Panc1 (cell line): ENCODE measurements around the gene TECPR1. TPM values are rescaled to one million over a fixed set of nuclear protein-coding genes. Genes with fewer than 3 reads are reported as not detected.

ENCODE experiments used
- ATAC-seq: fragments of 200-7000 bp; cut with Tn5 transposase; 2 replicates; pipeline ENCODE4 v1.9.1; 2020; ENCODE audit warnings: mild to moderate bottlenecking, moderate library complexity
- BruUV-seq: library from RNA; stranded (reverse); fragments of 400-500 nt; replicated peaks from 2 replicates; lab custom pipeline; 2021; lab: Mats Ljungman, UMichigan
- CTCF ChIA-PET: fragments of 300-600 bp; sonication (Branson Sonifier 250); formaldehyde crosslinking; loops from one replicate; lab custom pipeline; 2022; ENCODE audit warnings: antibody characterized with exemption; lab: Charles Lee
- POLR2A ChIA-PET: fragments of 300-600 bp; sonication (Branson Sonifier 250); formaldehyde crosslinking; loops from one replicate; lab custom pipeline; 2022; ENCODE audit warnings: antibody characterized with exemption; lab: Charles Lee
- DNase-seq: peaks from one replicate; pipeline ENCODE4 v3.0.0-alpha.2; 2010; ENCODE audit warnings: low read depth, low spot score
- H3K27ac ChIP-seq: 2 replicates; pipeline ENCODE4 v1.5.1; 2011; ENCODE audit warnings: mild to moderate bottlenecking, low read length, inconsistent platforms
- H3K27me3 ChIP-seq: fragments of 200-500 bp; sonication (Bioruptor generic); 2 replicates; pipeline ENCODE4 v1.6.0; 2014; ENCODE audit warnings: low read length, inconsistent platforms; ENCODE audit not compliant: control insufficient read depth, insufficient read depth
- H3K36me3 ChIP-seq: fragments of 200-500 bp; sonication (Bioruptor generic); 2 replicates; pipeline ENCODE4 v1.5.1; 2014; ENCODE audit warnings: inconsistent platforms, mild to moderate bottlenecking, low read length, moderate library complexity; ENCODE audit not compliant: control insufficient read depth, insufficient read depth
- H3K4me1 ChIP-seq: 2 replicates; pipeline ENCODE4 v1.5.1; 2011; ENCODE audit warnings: inconsistent platforms, mild to moderate bottlenecking, low read length, moderate library complexity; ENCODE audit not compliant: control insufficient read depth, insufficient read depth
- H3K4me3 ChIP-seq, 2 experiments: 2 replicates each; pipeline ENCODE4 v1.5.1; 2011 to 2012; ENCODE audit warnings: low read depth in 2 of 2, low read length in 2 of 2, mild to moderate bottlenecking in 2 of 2, inconsistent platforms in 1 of 2, moderate library complexity in 1 of 2
- H3K9me3 ChIP-seq: fragments of 200-500 bp; sonication (Bioruptor generic); 2 replicates; pipeline ENCODE4 v1.5.1; 2014; ENCODE audit warnings: low read depth, mild to moderate bottlenecking, inconsistent platforms, low read length, moderate library complexity; ENCODE audit not compliant: control insufficient read depth, insufficient read depth
- CTCF ChIP-seq: fragments of 450-650 bp; IDR thresholded peaks from 2 replicates; pipeline ENCODE4 v1.5.1; 2017; ENCODE audit warnings: mild to moderate bottlenecking
- POLR2AphosphoS5 ChIP-seq: IDR thresholded peaks from 2 replicates; pipeline ENCODE4 v1.6.1; 2012; ENCODE audit warnings: mild to moderate bottlenecking, low read depth, low read length, moderate library complexity
- REST ChIP-seq, 2 experiments: IDR thresholded peaks; 2 replicates each; pipeline ENCODE4 v1.6.1; 2011 to 2012; ENCODE audit warnings: low read depth in 2 of 2, control low read depth in 1 of 2, low read length in 1 of 2, mild to moderate bottlenecking in 1 of 2, moderate library complexity in 1 of 2; ENCODE audit not compliant: insufficient read depth in 1 of 2
- SIN3A ChIP-seq: IDR thresholded peaks from 2 replicates; pipeline ENCODE4 v1.6.1; 2012; ENCODE audit warnings: low read depth, mild to moderate bottlenecking, low read length, moderate library complexity, borderline replicate concordance; ENCODE audit not compliant: insufficient read depth
- TCF7L2 ChIP-seq: IDR thresholded peaks from 2 replicates; pipeline ENCODE4 v1.6.1; 2011; ENCODE audit warnings: mild to moderate bottlenecking, low read depth, low read length, inconsistent platforms
- in situ Hi-C: cut with HindIII; loops from 2 replicates; pipeline ENCODE4 v1.10.0; 2016; ENCODE audit warnings: low sequenced_read_pairs, low pct_unique_long_range_greater_than_20kb
- intact Hi-C: fragments of 100-400 bp; cut with micrococcal nuclease; formaldehyde crosslinking; loops from one replicate; pipeline ENCODE4 v1.10.0; 2022; ENCODE audit not compliant: unreplicated experiment
- total RNA-seq: library from RNA; stranded (reverse); gene quantifications from one replicate; pipeline ENCODE4 v1.2.1, GENCODE V29; 2021; ENCODE audit not compliant: unreplicated experiment

TECPR1 gene
- total RNA-seq, 1 experiment from 2014 or later = 21.0 TPM

- DNase-seq (no peak), ATAC-seq (no peak)
- POLR2A ChIA-PET = interaction anchor here (0.7 kb wide), 1 partner anchor 16 kb away, joined by 5 read pairs; no protein-coding TSS in a partner anchor
- H3K9me3 ChIP-seq = no peaks in the 10 kb centered on the region
- H3K4me1 ChIP-seq = peaks cover 62% of the 10 kb centered on the region
- H3K27me3 ChIP-seq = no peaks in the 10 kb centered on the region
- no TSS peak for BruUV-seq
- H3K36me3 ChIP-seq = peaks cover 7% of the 10 kb centered on the region
- H3K27ac ChIP-seq = peak overlapping the region; percentile 57; the same call in 1 of the 2 replicates
- TF ChIP-seq CTCF = no peak; the same call in 1 of the 2 replicates
- TF ChIP-seq POLR2AphosphoS5 = peak; percentile 71; the same call in 1 of the 2 replicates
- 0 out of 2 replicates have a peak, but pooled peaks have one; percentile 38 for TF ChIP-seq SIN3A
- no peak for TF ChIP-seq TCF7L2
- intact Hi-C loops = no loop called here
- CTCF ChIA-PET = no interaction called here
- H3K4me3 ChIP-seq = no peak overlapping the region
- in situ Hi-C loops = loop anchor here (25.0 kb wide), 1 partner anchor 99 kb away; no protein-coding TSS in a partner anchor
These were observed 36.2 kb upstream of the TECPR1 start for GRCh38 chr7:98288064-98288823.

- DNase-seq = no peak
- intact Hi-C loops = no loop called here
- POLR2A ChIA-PET = interaction anchor here (0.7 kb wide), 1 partner anchor 17 kb away, joined by 5 read pairs; no protein-coding TSS in a partner anchor
- Histone ChIP-seq H3K36me3 (peaks cover 4% of the 10 kb centered on the region), H3K9me3 (no peaks in the 10 kb centered on the region), H3K27ac (peak overlapping the region; percentile 57; the same call in 1 of the 2 replicates), H3K27me3 (no peaks in the 10 kb centered on the region), H3K4me1 (peaks cover 61% of the 10 kb centered on the region), H3K4me3 (no peak overlapping the region)
- peak; percentile 7; the same call in 1 of the 2 replicates for ATAC-seq
- CTCF ChIA-PET = interaction anchor here (0.6 kb wide), 2 partner anchors 19 to 113 kb away, joined by 3 read pairs; partner anchors contain the start of gene BAIAP2L1
- no TSS peak for BruUV-seq
- in situ Hi-C loops = loop anchor here (25.0 kb wide), 1 partner anchor 100 kb away; no protein-coding TSS in a partner anchor
- TF ChIP-seq CTCF = no peak
- TF ChIP-seq SIN3A = no peak
- no peak for TF ChIP-seq POLR2AphosphoS5
- no peak for TF ChIP-seq REST (IDR thresholded peaks at IDR 0.05; ENCODE audit: insufficient read depth in 1 of 2, low read depth in 2 of 2, low read length in 1 of 2)
- no peak for TF ChIP-seq TCF7L2
These were observed 35.5 kb upstream of the TECPR1 start for GRCh38 chr7:98287486-98287959.
